Measurements from ENCODE around the gene MCFD2.

- TF ChIP-seq CTCF (IDR thresholded peaks at IDR 0.05) (no peak), EZH2phosphoT487 (IDR thresholded peaks at IDR 0.05) (no peak)
These were observed 13.1 kb downstream of the MCFD2 start for GRCh38 chr2:46902465-46902864.

Data from neural progenitor cell (in vitro differentiated cells).